NT2/D1 (cell line): ENCODE data around the gene NTM.

ENCODE experiments used
- SUZ12 ChIP-seq: IDR thresholded peaks from 2 replicates; pipeline ENCODE4 v1.6.1; 2011; ENCODE audit not compliant: insufficient read length, insufficient read depth; ENCODE audit errors: extremely low read depth
- ZNF274 ChIP-seq: IDR thresholded peaks from 2 replicates; pipeline ENCODE4 v1.6.1; 2011; ENCODE audit warnings: mild to moderate bottlenecking, low read depth, low read length

- TF ChIP-seq ZNF274 (no peak), SUZ12 (no peak)
Measured at GRCh38 chr11:131421066-131421855, 50.8 kb downstream of the NTM start.
